ENCODE data around the gene AK5.

GRCh38 chr1:77538956-77539518 lies 257.2 kb downstream of the AK5 start:
- TF ChIP-seq CTCF (IDR thresholded peaks at IDR 0.05) = no peak
- no peak for TF ChIP-seq POLR2A (IDR thresholded peaks at IDR 0.05)
